SU-DHL-6 (cell line): ENCODE measurements around the gene ODF2.

Experiments
- H2AFZ ChIP-seq: fragments of 200-600 bp; sonication (generic); 2 replicates; pipeline ENCODE4 v1.6.1; 2014; ENCODE audit warnings: low read depth, mild to moderate bottlenecking, moderate library complexity, mixed read lengths, antibody characterized with exemption, low read length; ENCODE audit not compliant: severe bottlenecking
- H3F3A ChIP-seq: fragments of 200-600 bp; shearing (Covaris generic); 2 replicates; pipeline ENCODE4 v1.6.0; 2016; ENCODE audit warnings: antibody characterized with exemption, mild to moderate bottlenecking; ENCODE audit not compliant: insufficient read depth
- H3K27ac ChIP-seq: fragments of 200-600 bp; sonication (generic); 2 replicates; pipeline ENCODE4 v1.5.1; 2016; ENCODE audit warnings: low read depth, mild to moderate bottlenecking, low read length, moderate library complexity, mixed read lengths
- H3K27me3 ChIP-seq: fragments of 200-600 bp; sonication (generic), shearing (Covaris generic); 2 replicates; pipeline ENCODE4 v1.6.0; 2014; ENCODE audit warnings: mild to moderate bottlenecking, low read length
- H3K36me3 ChIP-seq: fragments of 200-600 bp; sonication (generic); 2 replicates; pipeline ENCODE4 v1.6.1; 2014; ENCODE audit warnings: mild to moderate bottlenecking, low read length, mixed read lengths
- H3K4me2 ChIP-seq: fragments of 300-600, 200-600 bp; shearing (Covaris generic), sonication (generic); 2 replicates; pipeline ENCODE4 v1.6.0; 2014; ENCODE audit warnings: low read length, low read depth, mild to moderate bottlenecking; ENCODE audit not compliant: poor library complexity, severe bottlenecking
- H3K4me3 ChIP-seq: fragments of 200-600 bp; sonication (generic); 2 replicates; pipeline ENCODE4 v1.5.1; 2014; ENCODE audit warnings: antibody characterized with exemption, low read length, mild to moderate bottlenecking, mixed read lengths; ENCODE audit not compliant: insufficient read depth, poor library complexity, severe bottlenecking
- H3K79me2 ChIP-seq: fragments of 200-600 bp; sonication (generic); 2 replicates; pipeline ENCODE4 v1.6.1; 2014; ENCODE audit warnings: mild to moderate bottlenecking, low read length, moderate library complexity; ENCODE audit not compliant: insufficient read depth
- H3K9ac ChIP-seq: fragments of 200-600 bp; sonication (generic); 2 replicates; pipeline ENCODE4 v1.7.0; 2014; ENCODE audit warnings: mild to moderate bottlenecking, low read length
- H3K9me2 ChIP-seq: fragments of 200-600 bp; sonication (generic); replicated peaks from 2 replicates; pipeline ENCODE4 v1.6.1; 2014; ENCODE audit warnings: low read length; ENCODE audit not compliant: insufficient read depth
- H3K9me3 ChIP-seq: fragments of 200-600 bp; sonication (generic); 2 replicates; pipeline ENCODE4 v1.6.1; 2014; ENCODE audit warnings: low read length, mixed read lengths; ENCODE audit not compliant: insufficient read depth
- H4K20me1 ChIP-seq: fragments of 200-600 bp; sonication (generic); 2 replicates; pipeline ENCODE4 v1.6.1; 2014; ENCODE audit warnings: low read depth, mild to moderate bottlenecking, antibody characterized with exemption, low read length, moderate library complexity, mixed read lengths
- EZH2phosphoT487 ChIP-seq: fragments of 200-600 bp; sonication (generic), shearing (Covaris generic); conservative IDR thresholded peaks from 2 replicates; pipeline ENCODE4 v1.6.1; 2018; ENCODE audit warnings: mild to moderate bottlenecking, antibody characterized with exemption, low read length, moderate library complexity, mixed read lengths
- TF ChIP-seq, protein P1 (sequence below): fragments of 200-600 bp; sonication (generic); IDR thresholded peaks from one replicate; pipeline ENCODE4 v1.5.1; 2017; ENCODE audit warnings: antibody characterized with exemption, mild to moderate bottlenecking, low read length, moderate library complexity; ENCODE audit not compliant: insufficient read depth, poor library complexity, severe bottlenecking

Gene ODF2

DNA sequence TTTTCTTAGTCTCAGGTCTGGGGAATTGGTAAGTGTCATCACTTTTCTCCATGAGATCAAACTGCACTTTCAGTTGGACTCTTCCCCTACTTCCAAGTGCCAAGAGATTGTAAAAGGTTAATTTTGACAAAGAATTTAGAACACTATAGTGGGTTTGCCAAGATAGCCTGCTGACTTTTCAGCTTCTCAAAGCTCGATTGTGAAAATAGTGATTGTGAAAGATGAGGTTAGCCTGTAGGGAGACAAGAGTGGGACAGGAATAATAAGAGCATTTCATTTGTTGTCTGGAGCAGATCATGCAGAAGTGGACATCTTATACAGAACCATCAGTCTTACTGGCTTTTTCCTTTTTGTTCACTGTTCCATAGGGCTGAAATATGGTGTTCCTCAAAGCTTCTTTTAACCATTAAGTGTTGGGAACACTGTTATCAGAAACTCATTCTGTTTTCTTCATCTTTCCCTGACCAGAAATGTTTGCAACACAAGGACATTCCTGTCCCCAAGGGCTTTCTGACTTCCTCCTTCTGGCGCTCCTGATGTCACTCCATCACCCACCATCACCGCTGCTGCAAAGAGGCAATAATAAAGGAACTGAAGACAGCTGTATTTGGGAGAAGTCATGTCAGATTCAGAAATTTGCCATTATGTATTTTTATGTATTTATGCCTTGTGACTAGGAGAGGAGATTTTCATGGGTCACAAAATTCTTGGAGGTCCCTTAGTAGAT, 85.0 kb downstream of the ODF2 start:
- Histone ChIP-seq H3K9ac (no peak overlapping the region), H3K27ac (no peak overlapping the region), H3K27me3 (no peaks in the 10 kb centered on the region), H2AFZ (no peak overlapping the region), H3K79me2 (no peaks in the 10 kb centered on the region), H3K36me3 (peaks cover 21% of the 10 kb centered on the region), H3K4me2 (no peak overlapping the region), H3F3A (0 out of 2 replicates have a peak, but pooled peaks cover 3% of the 10 kb centered on the region), H3K9me3 (no peaks in the 10 kb centered on the region), H3K9me2 (no peaks in the 10 kb centered on the region), H3K4me3 (no peak overlapping the region), H4K20me1 (no peaks in the 10 kb centered on the region)
- TF ChIP-seq, protein P1, sequence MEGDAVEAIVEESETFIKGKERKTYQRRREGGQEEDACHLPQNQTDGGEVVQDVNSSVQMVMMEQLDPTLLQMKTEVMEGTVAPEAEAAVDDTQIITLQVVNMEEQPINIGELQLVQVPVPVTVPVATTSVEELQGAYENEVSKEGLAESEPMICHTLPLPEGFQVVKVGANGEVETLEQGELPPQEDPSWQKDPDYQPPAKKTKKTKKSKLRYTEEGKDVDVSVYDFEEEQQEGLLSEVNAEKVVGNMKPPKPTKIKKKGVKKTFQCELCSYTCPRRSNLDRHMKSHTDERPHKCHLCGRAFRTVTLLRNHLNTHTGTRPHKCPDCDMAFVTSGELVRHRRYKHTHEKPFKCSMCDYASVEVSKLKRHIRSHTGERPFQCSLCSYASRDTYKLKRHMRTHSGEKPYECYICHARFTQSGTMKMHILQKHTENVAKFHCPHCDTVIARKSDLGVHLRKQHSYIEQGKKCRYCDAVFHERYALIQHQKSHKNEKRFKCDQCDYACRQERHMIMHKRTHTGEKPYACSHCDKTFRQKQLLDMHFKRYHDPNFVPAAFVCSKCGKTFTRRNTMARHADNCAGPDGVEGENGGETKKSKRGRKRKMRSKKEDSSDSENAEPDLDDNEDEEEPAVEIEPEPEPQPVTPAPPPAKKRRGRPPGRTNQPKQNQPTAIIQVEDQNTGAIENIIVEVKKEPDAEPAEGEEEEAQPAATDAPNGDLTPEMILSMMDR: no peak
- no peak for TF ChIP-seq EZH2phosphoT487

DNA sequence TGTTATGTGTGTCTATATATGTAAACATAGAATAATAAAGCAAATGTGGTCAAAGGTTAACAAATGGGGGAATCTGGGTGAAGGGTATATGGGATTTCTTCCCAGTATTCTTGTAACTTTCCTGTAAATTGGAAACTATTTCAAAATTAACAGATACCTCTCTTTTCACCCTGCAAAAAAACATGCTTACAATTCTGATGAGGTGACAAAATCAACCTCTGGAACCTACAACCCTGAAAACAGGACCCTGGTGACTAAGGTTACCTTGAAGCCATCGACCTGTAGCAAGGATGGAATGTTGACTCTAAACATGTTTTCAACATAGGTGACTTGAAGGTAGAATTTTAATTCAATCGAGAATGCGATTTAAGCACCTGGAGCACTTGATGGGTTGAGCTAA, 90.7 kb downstream of the ODF2 start:
- peaks cover 7% of the 10 kb centered on the region for H3K36me3 ChIP-seq
- no peaks in the 10 kb centered on the region for H3K79me2 ChIP-seq
- no peaks in the 10 kb centered on the region for H3F3A ChIP-seq
- no peak overlapping the region for H3K27ac ChIP-seq
- H3K27me3 ChIP-seq: no peaks in the 10 kb centered on the region
- no peaks in the 10 kb centered on the region for H3K9me2 ChIP-seq
- H3K4me3 ChIP-seq: no peak overlapping the region
- no peaks in the 10 kb centered on the region for H3K9me3 ChIP-seq
- no peaks in the 10 kb centered on the region for H4K20me1 ChIP-seq
- H2AFZ ChIP-seq: no peak overlapping the region
- H3K4me2 ChIP-seq: no peak overlapping the region
- no peak overlapping the region for H3K9ac ChIP-seq
- no peak for TF ChIP-seq EZH2phosphoT487
- TF ChIP-seq, protein P1: no peak

DNA sequence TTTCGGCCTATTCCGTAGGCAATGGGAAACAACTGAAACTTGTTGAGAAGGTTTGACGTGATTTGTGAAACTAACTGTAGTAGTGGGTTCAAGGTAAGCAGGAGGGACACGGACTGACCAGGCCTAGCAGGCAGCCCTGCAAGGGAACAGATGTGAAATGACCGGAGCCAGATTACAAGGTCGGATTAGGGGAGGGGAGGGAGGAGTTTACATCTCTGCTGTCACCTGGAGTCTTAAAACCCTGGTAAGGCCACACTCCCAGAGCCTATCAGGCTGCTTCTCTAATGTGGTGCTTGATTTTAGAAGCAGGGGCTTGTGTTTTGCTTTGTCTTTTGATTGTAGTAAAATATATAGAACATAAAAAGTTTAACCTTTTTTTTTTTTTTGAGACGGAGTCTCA, 93.1 kb downstream of the ODF2 start:
- H3K36me3 ChIP-seq: no peaks in the 10 kb centered on the region
- no peak overlapping the region for H3K4me2 ChIP-seq
- H4K20me1 ChIP-seq: peaks cover 5% of the 10 kb centered on the region
- H3K27ac ChIP-seq: no peak overlapping the region
- H3K9me2 ChIP-seq: no peaks in the 10 kb centered on the region
- no peaks in the 10 kb centered on the region for H3K9me3 ChIP-seq
- no peak for TF ChIP-seq EZH2phosphoT487
- TF ChIP-seq, protein P1: no peak
- H3K27me3 ChIP-seq: no peaks in the 10 kb centered on the region
- no peak overlapping the region for H2AFZ ChIP-seq
- no peak overlapping the region for H3K9ac ChIP-seq
- H3K4me3 ChIP-seq: no peak overlapping the region
- no peaks in the 10 kb centered on the region; the same call in 1 of the 2 replicates for H3F3A ChIP-seq
- H3K79me2 ChIP-seq: peaks cover 13% of the 10 kb centered on the region
